IMR-90 (cell line): ENCODE data around the gene RPL10A. TPM values are rescaled to one million over a fixed set of nuclear protein-coding genes. Genes with fewer than 3 reads are reported as not detected.
"Not testable (repeated sequence)": the region's sequence is repeated elsewhere in the genome, so short reads cannot be mapped to it uniquely, and the experiment has no call there.

Experiments used
- ATAC-seq: fragments of 200-7000 bp; cut with Tn5 transposase; 2 replicates; pipeline ENCODE4 v1.9.1; 2020; ENCODE audit warnings: low read depth, mild to moderate bottlenecking, moderate library complexity
- BruUV-seq: library from RNA; stranded (reverse); fragments of 400-500 nt; replicated peaks from 2 replicates; lab custom pipeline; 2021; lab: Mats Ljungman, UMichigan
- CTCF ChIA-PET: fragments of 300-600 bp; formaldehyde crosslinking; extraction: SDS; loops from one replicate; lab custom pipeline; 2021; ENCODE audit warnings: antibody characterized with exemption; lab: Yijun Ruan, JAX
- POLR2A ChIA-PET: fragments of 300-600 bp; sonication (Branson Sonifier 250); formaldehyde crosslinking; loops from one replicate; lab custom pipeline; 2022; ENCODE audit warnings: antibody characterized with exemption; ENCODE audit not compliant: unreplicated experiment; lab: Charles Lee
- DNase-seq: peaks from one replicate; pipeline ENCODE4 v3.0.0; 2013
- H2AFZ ChIP-seq: replicated peaks from 2 replicates; pipeline ENCODE3; 2013; ENCODE audit warnings: low read length, mild to moderate bottlenecking; ENCODE audit not compliant: poor library complexity
- H2AK5ac ChIP-seq: 2 replicates; pipeline ENCODE4 v1.6.1; 2013; ENCODE audit warnings: low read depth, low read length, inconsistent platforms
- H2AK9ac ChIP-seq: replicated peaks from 2 replicates; pipeline ENCODE3; 2013; ENCODE audit warnings: mild to moderate bottlenecking, low read depth, low read length, moderate library complexity; ENCODE audit not compliant: poor library complexity
- H2BK120ac ChIP-seq: 2 replicates; pipeline ENCODE4 v1.6.1; 2013; ENCODE audit warnings: low read depth, low read length, inconsistent platforms
- H2BK15ac ChIP-seq: 3 replicates; pipeline ENCODE4 v1.6.1; 2013; ENCODE audit warnings: low read depth, low read length, inconsistent platforms
- H2BK20ac ChIP-seq: 2 replicates; pipeline ENCODE4 v1.6.1; 2013; ENCODE audit warnings: low read depth, mild to moderate bottlenecking, inconsistent platforms, low read length, moderate library complexity
- H2BK5ac ChIP-seq: 2 replicates; pipeline ENCODE4 v1.6.1; 2013; ENCODE audit warnings: mild to moderate bottlenecking, low read depth, low read length, inconsistent platforms; ENCODE audit not compliant: poor library complexity, severe bottlenecking
- H3K14ac ChIP-seq: replicated peaks from 2 replicates; pipeline ENCODE4 v1.6.1; 2013; ENCODE audit warnings: low read depth, low read length, inconsistent platforms
- H3K18ac ChIP-seq: 2 replicates; pipeline ENCODE4 v1.6.1; 2013; ENCODE audit warnings: low read depth, low read length, control low read depth
- H3K23ac ChIP-seq: 2 replicates; pipeline ENCODE4 v1.6.1; 2013; ENCODE audit warnings: low read depth, low read length, inconsistent platforms
- H3K27ac ChIP-seq: 2 replicates; pipeline ENCODE4 v1.5.1; 2013; ENCODE audit warnings: mild to moderate bottlenecking, control low read depth, low read length; ENCODE audit not compliant: insufficient read depth
- H3K27me3 ChIP-seq: 2 replicates; pipeline ENCODE4 v1.6.1; 2013; ENCODE audit warnings: low read length; ENCODE audit not compliant: control insufficient read depth, insufficient read depth
- H3K36me3 ChIP-seq: 2 replicates; pipeline ENCODE4 v1.6.1; 2013; ENCODE audit warnings: low read length, mixed read lengths; ENCODE audit not compliant: control insufficient read depth, insufficient read depth
- H3K4ac ChIP-seq: 2 replicates; pipeline ENCODE4 v1.6.1; 2013; ENCODE audit warnings: low read depth, low read length, inconsistent platforms
- H3K4me1 ChIP-seq: 2 replicates; pipeline ENCODE4 v1.6.1; 2013; ENCODE audit warnings: low read length, mixed read lengths; ENCODE audit not compliant: control insufficient read depth, insufficient read depth
- H3K4me2 ChIP-seq: 2 replicates; pipeline ENCODE4 v1.6.1; 2013; ENCODE audit warnings: low read depth, mild to moderate bottlenecking, control low read depth, low read length, moderate library complexity
- H3K4me3 ChIP-seq: 2 replicates; pipeline ENCODE4 v1.5.1; 2013; ENCODE audit warnings: low read depth, mild to moderate bottlenecking, control low read depth, low read length, moderate library complexity; ENCODE audit not compliant: insufficient read depth
- H3K56ac ChIP-seq: 2 replicates; pipeline ENCODE4 v1.6.1; 2013; ENCODE audit warnings: low read length, inconsistent platforms; ENCODE audit not compliant: insufficient read depth; ENCODE audit errors: extremely low read depth
- H3K79me1 ChIP-seq, 2 experiments: 2 replicates each; pipeline ENCODE4 v1.6.1; 2013; ENCODE audit warnings: low read length in 2 of 2, inconsistent platforms in 1 of 2, low read depth in 1 of 2
- H3K9ac ChIP-seq: 2 replicates; pipeline ENCODE4 v1.6.1; 2013; ENCODE audit warnings: low read depth, low read length, control low read depth
- H3K9me1 ChIP-seq: 2 replicates; pipeline ENCODE4 v1.6.1; 2013; ENCODE audit warnings: low read length, inconsistent platforms; ENCODE audit not compliant: insufficient read depth
- H3K9me3 ChIP-seq: 2 replicates; pipeline ENCODE4 v1.6.1; 2013; ENCODE audit warnings: low read length; ENCODE audit not compliant: control insufficient read depth, insufficient read depth
- H4K20me1 ChIP-seq: 2 replicates; pipeline ENCODE4 v1.6.1; 2013; ENCODE audit warnings: low read length, inconsistent platforms; ENCODE audit not compliant: insufficient read depth
- H4K5ac ChIP-seq: 2 replicates; pipeline ENCODE4 v1.6.1; 2013; ENCODE audit warnings: mild to moderate bottlenecking, low read depth, low read length, control low read depth
- H4K8ac ChIP-seq, 2 experiments: 2 replicates each; pipeline ENCODE4 v1.6.1; 2013; ENCODE audit warnings: low read depth in 2 of 2, low read length in 2 of 2, control low read depth in 1 of 2, inconsistent platforms in 1 of 2
- H4K91ac ChIP-seq: 2 replicates; pipeline ENCODE4 v1.6.1; 2013; ENCODE audit warnings: low read depth, low read length, inconsistent platforms; ENCODE audit not compliant: insufficient read depth
- WGBS, 2 experiments: methylation state at CpG; one replicate each; pipeline versions ENCODE4 v1.1.5 to v1.1.7; 2013; ENCODE audit warnings: missing lambda C conversion rate in 2 of 2; ENCODE audit not compliant: insufficient read length in 1 of 2; ENCODE audit errors: extremely low coverage in 2 of 2; 5-methylcytosine and 5-hydroxymethylcytosine counted together
- dilution Hi-C: fragments of 300-500 bp; cut with HindIII; formaldehyde crosslinking; loops from one replicate; pipeline ENCODE4 v1.14.3; 2018; ENCODE audit warnings: low sequenced_read_pairs; ENCODE audit not compliant: unreplicated experiment
- in situ Hi-C: fragments of 300-500 bp; cut with MboI; formaldehyde crosslinking; loops from 3 replicates; pipeline ENCODE4 v1.14.3; 2019; ENCODE audit warnings: low sequenced_read_pairs, inconsistent platforms, mixed read lengths
- intact Hi-C: fragments of 100-400 bp; cut with micrococcal nuclease; formaldehyde crosslinking; loops from 2 replicates; pipeline ENCODE4 v1.10.0; 2022
- polyA plus RNA-seq, 3 experiments: library from polyadenylated mRNA; depleted of rRNA; stranded (reverse); fragments of >200 nt; gene quantifications; 2 replicates each; pipeline ENCODE4 v1.2.3, GENCODE V29; 2012; ENCODE audit warnings: low replicate concordance in 1 of 3
- total RNA-seq: library from RNA; depleted of rRNA; stranded (reverse); fragments of >200 nt; gene quantifications from 2 replicates; pipeline ENCODE4 v1.2.3, GENCODE V29; 2012

Gene RPL10A
- total and polyA plus RNA-seq, 2 of the 4 experiments (the other 2 are of a cell fraction) = 2,310 to 3,153 TPM

GRCh38 chr6:35517978-35518377, 49.8 kb downstream of the RPL10A start:
- H3K4ac ChIP-seq, H3K9me3 ChIP-seq, H4K5ac ChIP-seq, H3K9me1 ChIP-seq, H4K20me1 ChIP-seq, H3K4me3 ChIP-seq, H3K18ac ChIP-seq, H2AK9ac ChIP-seq, H3K27ac ChIP-seq, ATAC-seq, DNase-seq, H3K79me1 ChIP-seq, H3K4me2 ChIP-seq, H3K14ac ChIP-seq, BruUV-seq, H4K8ac ChIP-seq, H3K56ac ChIP-seq, H3K23ac ChIP-seq, H2BK5ac ChIP-seq, H3K36me3 ChIP-seq, H4K91ac ChIP-seq, in situ Hi-C loops, dilution Hi-C loops, H3K9ac ChIP-seq, H2BK120ac ChIP-seq, H2BK15ac ChIP-seq, H3K4me1 ChIP-seq, H2AFZ ChIP-seq, POLR2A ChIA-PET, H2BK20ac ChIP-seq, H2AK5ac ChIP-seq, intact Hi-C loops: not testable (repeated sequence)
- CTCF ChIA-PET = interaction anchor here (0.6 kb wide), 1 partner anchor 73 kb away, joined by 3 read pairs; no protein-coding TSS in a partner anchor
- no CpG with 5 or more reads among the region's 7 CpGs for WGBS, 2 experiments
- H3K27me3 ChIP-seq = peaks cover 18% of the 10 kb centered on the region
